Measurements from ENCODE around the gene GJB1.

GJB1 gene

GRCh38 chrX:71215338-71215912, 7.6 kb upstream of the GJB1 start:
- DNase-seq = no peak

- no peak for DNase-seq
Measured at GRCh38 chrX:71216485-71216884, 6.5 kb upstream of the GJB1 start.

- DNase-seq = no peak
Measured at GRCh38 chrX:71217298-71217697, 5.7 kb upstream of the GJB1 start.

- no peak for DNase-seq
Measured at GRCh38 chrX:71221145-71221544, 1.9 kb upstream of the GJB1 start.

GRCh38 chrX:71224098-71224708, 1.2 kb downstream of the GJB1 start:
- DNase-seq = no peak

- DNase-seq = no peak
Measured at GRCh38 chrX:71225009-71225408, 2.0 kb downstream of the GJB1 start.

- no peak for DNase-seq
Measured at GRCh38 chrX:71225676-71226075, 2.7 kb downstream of the GJB1 start.

- DNase-seq = no peak
Measured at GRCh38 chrX:71227370-71228062, 4.5 kb downstream of the GJB1 start.

GRCh38 chrX:71228063-71228642, 5.1 kb downstream of the GJB1 start:
- DNase-seq = no peak

- DNase-seq = no peak
Measured at GRCh38 chrX:71235482-71235881, 12.5 kb downstream of the GJB1 start.

GRCh38 chrX:71236836-71237235, 13.8 kb downstream of the GJB1 start:
- no peak for DNase-seq

GRCh38 chrX:71239781-71240180, 16.8 kb downstream of the GJB1 start:
- DNase-seq = no peak

GRCh38 chrX:71241301-71241700, 18.3 kb downstream of the GJB1 start:
- no peak for DNase-seq

- no peak for DNase-seq
Measured at GRCh38 chrX:71244359-71245128, 21.5 kb downstream of the GJB1 start.

GRCh38 chrX:71245159-71245558, 22.1 kb downstream of the GJB1 start:
- no peak for DNase-seq

GRCh38 chrX:71250841-71251240, 27.8 kb downstream of the GJB1 start:
- DNase-seq = no peak

- DNase-seq = no peak
Measured at GRCh38 chrX:71251466-71251973, 28.5 kb downstream of the GJB1 start.

- DNase-seq = no peak
Measured at GRCh38 chrX:71252221-71252620, 29.2 kb downstream of the GJB1 start.

GRCh38 chrX:71253253-71254091, 30.4 kb downstream of the GJB1 start:
- peak; percentile 1 for DNase-seq

GRCh38 chrX:71254092-71254963, 31.3 kb downstream of the GJB1 start, which contains the start of gene ZMYM3:
ZMYM3 (minus strand) TSS chrX:71254140; CDS start chrX:71253255, 885 bp downstream.
- DNase-seq = peak; percentile 82

- no peak for DNase-seq
Measured at GRCh38 chrX:71256051-71256450, 33.0 kb downstream of the GJB1 start.
